ENCODE results near the gene KL. TPM values are rescaled to one million over a fixed set of nuclear protein-coding genes. Genes with fewer than 3 reads are reported as not detected.

KL gene
- total RNA-seq, 1 experiment from 2014 or later = 1.3 TPM

DNA sequence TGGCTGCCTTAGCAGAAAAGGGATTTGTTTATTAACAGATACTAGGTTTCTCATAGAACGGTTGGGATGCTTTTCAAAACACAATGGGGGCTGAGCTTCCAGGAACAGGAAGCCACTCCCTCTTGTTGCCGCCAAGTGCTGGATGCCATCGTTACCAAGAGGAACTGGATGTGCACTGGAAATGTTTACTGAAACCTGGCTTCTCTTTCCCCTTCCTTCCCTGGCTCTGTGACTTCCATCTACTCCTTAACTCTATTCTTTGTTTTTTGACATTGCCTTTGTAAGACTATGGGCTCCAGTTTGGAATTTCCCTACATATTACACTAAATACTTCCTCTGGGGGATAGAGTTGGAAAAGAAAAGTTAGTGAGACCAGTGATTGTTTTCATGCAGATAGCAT, 11.7 kb upstream of the KL start:
- Mint-ChIP-seq H3K4me3 (ENCODE audit: unreplicated experiment) (no peak overlapping the region), H3K9me3 (ENCODE audit: unreplicated experiment) (peaks cover 25% of the 10 kb centered on the region), H3K27ac (ENCODE audit: unreplicated experiment) (no peak overlapping the region), H3K36me3 (ENCODE audit: insufficient read depth, unreplicated experiment) (no peaks in the 10 kb centered on the region), H3K27me3 (ENCODE audit: insufficient read depth, unreplicated experiment) (no peaks in the 10 kb centered on the region), H3K4me1 (ENCODE audit: low read depth, unreplicated experiment) (no peaks in the 10 kb centered on the region)
- Histone ChIP-seq H3K4me1 (no peaks in the 10 kb centered on the region), H3K27me3 (replicated peaks; ENCODE audit: control insufficient read depth, insufficient read depth, low read length) (no peaks in the 10 kb centered on the region), H3K9me3 (no peaks in the 10 kb centered on the region), H3K36me3 (ENCODE audit: control insufficient read depth, insufficient read depth, low read length) (no peaks in the 10 kb centered on the region), H3K4me3 (ENCODE audit: low read depth, low read length) (no peak overlapping the region)
- TF ChIP-seq, protein P1, sequence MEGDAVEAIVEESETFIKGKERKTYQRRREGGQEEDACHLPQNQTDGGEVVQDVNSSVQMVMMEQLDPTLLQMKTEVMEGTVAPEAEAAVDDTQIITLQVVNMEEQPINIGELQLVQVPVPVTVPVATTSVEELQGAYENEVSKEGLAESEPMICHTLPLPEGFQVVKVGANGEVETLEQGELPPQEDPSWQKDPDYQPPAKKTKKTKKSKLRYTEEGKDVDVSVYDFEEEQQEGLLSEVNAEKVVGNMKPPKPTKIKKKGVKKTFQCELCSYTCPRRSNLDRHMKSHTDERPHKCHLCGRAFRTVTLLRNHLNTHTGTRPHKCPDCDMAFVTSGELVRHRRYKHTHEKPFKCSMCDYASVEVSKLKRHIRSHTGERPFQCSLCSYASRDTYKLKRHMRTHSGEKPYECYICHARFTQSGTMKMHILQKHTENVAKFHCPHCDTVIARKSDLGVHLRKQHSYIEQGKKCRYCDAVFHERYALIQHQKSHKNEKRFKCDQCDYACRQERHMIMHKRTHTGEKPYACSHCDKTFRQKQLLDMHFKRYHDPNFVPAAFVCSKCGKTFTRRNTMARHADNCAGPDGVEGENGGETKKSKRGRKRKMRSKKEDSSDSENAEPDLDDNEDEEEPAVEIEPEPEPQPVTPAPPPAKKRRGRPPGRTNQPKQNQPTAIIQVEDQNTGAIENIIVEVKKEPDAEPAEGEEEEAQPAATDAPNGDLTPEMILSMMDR (IDR thresholded peaks at IDR 0.05; ENCODE audit: insufficient read depth in 1 of 2, low read depth in 1 of 2, low read length in 1 of 2, severe bottlenecking in 1 of 2, unreplicated experiment in 1 of 2) = no peak
- ChIA-PET CTCF (no interaction called here), POLR2A (no interaction called here)
- intact Hi-C loops (cut with micrococcal nuclease; ENCODE audit: unreplicated experiment) = no loop called here
- no peak for DNase-seq
- BruUV-seq (replicated peaks) = no TSS peak

DNA sequence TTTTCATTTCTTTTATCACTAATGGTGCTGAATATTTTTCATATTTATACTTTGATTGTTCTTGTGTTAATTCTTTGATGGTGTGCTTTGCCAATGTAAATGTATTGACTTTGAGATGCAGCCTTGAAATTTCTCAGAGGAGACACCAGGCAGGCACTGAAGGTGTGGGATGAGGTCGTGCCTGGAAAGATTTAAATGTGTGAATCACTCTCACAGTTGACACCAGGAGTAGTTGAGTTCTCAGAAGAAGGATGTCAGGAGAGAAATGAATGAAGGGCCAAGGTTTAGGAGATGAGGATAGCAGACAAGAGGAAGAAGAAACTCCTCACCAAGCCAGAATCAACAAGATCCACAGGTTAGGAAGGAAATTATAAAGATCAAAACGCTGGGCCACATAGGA, 10.1 kb upstream of the KL start:
- peaks cover 41% of the 10 kb centered on the region for H3K9me3 Mint-ChIP-seq (ENCODE audit: unreplicated experiment)
- H3K4me1 ChIP-seq = no peaks in the 10 kb centered on the region
- TF ChIP-seq, protein P1 (IDR thresholded peaks at IDR 0.05; ENCODE audit: insufficient read depth in 1 of 2, low read depth in 1 of 2, low read length in 1 of 2, severe bottlenecking in 1 of 2, unreplicated experiment in 1 of 2) = no peak
- H3K9me3 ChIP-seq = no peaks in the 10 kb centered on the region
- intact Hi-C loops (cut with micrococcal nuclease; ENCODE audit: unreplicated experiment) = no loop called here
- no peaks in the 10 kb centered on the region for H3K36me3 ChIP-seq (ENCODE audit: control insufficient read depth, insufficient read depth, low read length)
- H3K4me3 ChIP-seq (ENCODE audit: low read depth, low read length) = no peak overlapping the region
- H3K27me3 ChIP-seq (replicated peaks; ENCODE audit: control insufficient read depth, insufficient read depth, low read length) = no peaks in the 10 kb centered on the region
- no TSS peak for BruUV-seq (replicated peaks)
- H3K27me3 Mint-ChIP-seq (ENCODE audit: insufficient read depth, unreplicated experiment) = no peaks in the 10 kb centered on the region
- no peaks in the 10 kb centered on the region for H3K36me3 Mint-ChIP-seq (ENCODE audit: insufficient read depth, unreplicated experiment)
- H3K27ac Mint-ChIP-seq (ENCODE audit: unreplicated experiment) = no peak overlapping the region
- no peaks in the 10 kb centered on the region for H3K4me1 Mint-ChIP-seq (ENCODE audit: low read depth, unreplicated experiment)
- DNase-seq = no peak
- H3K4me3 Mint-ChIP-seq (ENCODE audit: unreplicated experiment) = no peak overlapping the region
- ChIA-PET POLR2A (no interaction called here), CTCF (no interaction called here)

DNA sequence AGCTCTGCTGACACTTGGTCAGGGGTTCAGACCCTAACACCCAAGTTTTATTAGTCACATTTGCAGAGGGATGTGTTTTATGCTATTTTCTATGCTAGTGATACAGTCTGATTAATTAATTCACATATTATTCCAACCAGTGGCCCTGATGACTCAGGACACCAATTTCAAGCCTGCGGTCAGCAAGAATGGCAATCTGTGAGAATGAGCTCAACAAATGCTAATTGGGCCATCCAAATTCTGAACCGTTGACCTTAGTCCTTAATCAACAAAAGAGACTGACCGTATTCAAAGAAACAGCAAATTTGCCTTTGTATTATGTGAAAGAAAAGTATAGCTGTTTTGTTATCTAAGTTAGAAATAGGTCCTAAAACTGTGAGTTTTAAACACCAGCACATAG, 9.6 kb upstream of the KL start:
- no peaks in the 10 kb centered on the region for H3K27me3 Mint-ChIP-seq (ENCODE audit: insufficient read depth, unreplicated experiment)
- TF ChIP-seq, protein P1 (IDR thresholded peaks at IDR 0.05; ENCODE audit: insufficient read depth in 1 of 2, low read depth in 1 of 2, low read length in 1 of 2, severe bottlenecking in 1 of 2, unreplicated experiment in 1 of 2) = no peak
- no peak overlapping the region for H3K4me3 Mint-ChIP-seq (ENCODE audit: unreplicated experiment)
- DNase-seq = no peak
- Histone ChIP-seq H3K9me3 (no peaks in the 10 kb centered on the region), H3K36me3 (ENCODE audit: control insufficient read depth, insufficient read depth, low read length) (no peaks in the 10 kb centered on the region), H3K27me3 (replicated peaks; ENCODE audit: control insufficient read depth, insufficient read depth, low read length) (no peaks in the 10 kb centered on the region), H3K4me3 (ENCODE audit: low read depth, low read length) (no peak overlapping the region), H3K4me1 (no peaks in the 10 kb centered on the region)
- H3K9me3 Mint-ChIP-seq (ENCODE audit: unreplicated experiment) = peaks cover 43% of the 10 kb centered on the region
- no peaks in the 10 kb centered on the region for H3K4me1 Mint-ChIP-seq (ENCODE audit: low read depth, unreplicated experiment)
- intact Hi-C loops (cut with micrococcal nuclease; ENCODE audit: unreplicated experiment) = no loop called here
- no TSS peak for BruUV-seq (replicated peaks)
- POLR2A ChIA-PET = no interaction called here
- CTCF ChIA-PET = no interaction called here
- H3K36me3 Mint-ChIP-seq (ENCODE audit: insufficient read depth, unreplicated experiment) = no peaks in the 10 kb centered on the region
- H3K27ac Mint-ChIP-seq (ENCODE audit: unreplicated experiment) = no peak overlapping the region
